ENCODE measurements around the gene OIP5. TPM values are rescaled to one million over a fixed set of nuclear protein-coding genes. Genes with fewer than 3 reads are reported as not detected.

OIP5 gene
- total RNA-seq, 1 donor from 2014 or later, result 1.5 TPM

- no peak for DNase-seq
- no peak overlapping the region for H3K27ac Mint-ChIP-seq (ENCODE audit: unreplicated experiment)
- H3K4me1 Mint-ChIP-seq (ENCODE audit: low read depth, unreplicated experiment), result no peaks in the 10 kb centered on the region
- H3K4me3 Mint-ChIP-seq (ENCODE audit: unreplicated experiment), result no peak overlapping the region
- TF ChIP-seq CTCF (IDR thresholded peaks at IDR 0.05; ENCODE audit: partially characterized antibody, unreplicated experiment), result no peak
- H3K9me3 Mint-ChIP-seq (ENCODE audit: unreplicated experiment), result no peaks in the 10 kb centered on the region
- no peaks in the 10 kb centered on the region for H3K36me3 Mint-ChIP-seq (ENCODE audit: unreplicated experiment)
- peaks cover 2% of the 10 kb centered on the region for H3K27me3 Mint-ChIP-seq (ENCODE audit: unreplicated experiment)
Measured at GRCh38 chr15:41292521-41292920, 39.9 kb downstream of the OIP5 start.

GRCh38 chr15:41291065-41291631, 41.2 kb downstream of the OIP5 start:
- Mint-ChIP-seq H3K27me3 (ENCODE audit: unreplicated experiment) (peaks cover 2% of the 10 kb centered on the region), H3K36me3 (ENCODE audit: unreplicated experiment) (no peaks in the 10 kb centered on the region), H3K9me3 (ENCODE audit: unreplicated experiment) (no peaks in the 10 kb centered on the region)

GRCh38 chr15:41289953-41290352, 42.4 kb downstream of the OIP5 start:
- H3K9me3 Mint-ChIP-seq (ENCODE audit: unreplicated experiment), result no peaks in the 10 kb centered on the region
- DNase-seq, result no peak
- peaks cover 2% of the 10 kb centered on the region for H3K27me3 Mint-ChIP-seq (ENCODE audit: unreplicated experiment)
- TF ChIP-seq CTCF (IDR thresholded peaks at IDR 0.05; ENCODE audit: partially characterized antibody, unreplicated experiment), result no peak
- no peak overlapping the region for H3K4me3 Mint-ChIP-seq (ENCODE audit: unreplicated experiment)
- no peak overlapping the region for H3K27ac Mint-ChIP-seq (ENCODE audit: unreplicated experiment)
- peaks cover 9% of the 10 kb centered on the region for H3K4me1 Mint-ChIP-seq (ENCODE audit: low read depth, unreplicated experiment)
- no peaks in the 10 kb centered on the region for H3K36me3 Mint-ChIP-seq (ENCODE audit: unreplicated experiment)

More at GRCh38 chr15:41291065-41291631, 41.2 kb downstream of the OIP5 start:
- Mint-ChIP-seq H3K27ac (ENCODE audit: unreplicated experiment) (no peak overlapping the region), H3K4me3 (ENCODE audit: unreplicated experiment) (no peak overlapping the region), H3K4me1 (ENCODE audit: low read depth, unreplicated experiment) (no peaks in the 10 kb centered on the region)
- no peak for DNase-seq
- TF ChIP-seq CTCF (IDR thresholded peaks at IDR 0.05; ENCODE audit: partially characterized antibody, unreplicated experiment), result no peak

GRCh38 chr15:41288464-41288863, 43.9 kb downstream of the OIP5 start:
- Mint-ChIP-seq H3K27ac (ENCODE audit: unreplicated experiment) (no peak overlapping the region), H3K27me3 (ENCODE audit: unreplicated experiment) (peaks cover 7% of the 10 kb centered on the region), H3K36me3 (ENCODE audit: unreplicated experiment) (no peaks in the 10 kb centered on the region), H3K9me3 (ENCODE audit: unreplicated experiment) (peaks cover 7% of the 10 kb centered on the region), H3K4me1 (ENCODE audit: low read depth, unreplicated experiment) (peaks cover 9% of the 10 kb centered on the region), H3K4me3 (ENCODE audit: unreplicated experiment) (no peak overlapping the region)
- no peak for DNase-seq
- TF ChIP-seq CTCF (IDR thresholded peaks at IDR 0.05; ENCODE audit: partially characterized antibody, unreplicated experiment), result no peak

- TF ChIP-seq CTCF (IDR thresholded peaks at IDR 0.05; ENCODE audit: partially characterized antibody, unreplicated experiment), result no peak
- DNase-seq, result no peak
- H3K27me3 Mint-ChIP-seq (ENCODE audit: unreplicated experiment), result peaks cover 7% of the 10 kb centered on the region
- peaks cover 16% of the 10 kb centered on the region for H3K4me1 Mint-ChIP-seq (ENCODE audit: low read depth, unreplicated experiment)
- H3K9me3 Mint-ChIP-seq (ENCODE audit: unreplicated experiment), result peaks cover 7% of the 10 kb centered on the region
- H3K27ac Mint-ChIP-seq (ENCODE audit: unreplicated experiment), result no peak overlapping the region
- H3K4me3 Mint-ChIP-seq (ENCODE audit: unreplicated experiment), result no peak overlapping the region
- H3K36me3 Mint-ChIP-seq (ENCODE audit: unreplicated experiment), result no peaks in the 10 kb centered on the region
Measured at GRCh38 chr15:41286665-41287333, 45.6 kb downstream of the OIP5 start.

All from glutamatergic neuron (in vitro differentiated cells).